Vagina (tissue), 2 donors: ENCODE measurements around the gene RUFY2. TPM values are rescaled to one million over a fixed set of nuclear protein-coding genes. Genes with fewer than 3 reads are reported as not detected.
A peak's percentile ranks its signal among the peaks of the same experiment; 100 is the strongest.

Experiments
- DNase-seq, 2 donors: peaks; one replicate each; pipeline ENCODE4 v3.0.0-alpha.2; 2017; ENCODE audit errors: extremely low spot score in 2 of 2
- H3K27ac ChIP-seq: fragments of 200-600 bp; sonication (generic); one replicate; pipeline ENCODE4 v1.5.1; 2019
- H3K27me3 ChIP-seq: fragments of 200-600 bp; sonication (generic); one replicate; pipeline ENCODE4 v1.5.1; 2019
- H3K36me3 ChIP-seq, 2 donors: fragments of 200-600 bp; sonication (generic); one replicate each; pipeline ENCODE4 v1.5.1; 2017 to 2019
- H3K4me1 ChIP-seq: fragments of 200-600 bp; sonication (generic); one replicate; pipeline ENCODE4 v1.5.1; 2019
- H3K4me3 ChIP-seq, 2 donors: fragments of 200-600 bp; sonication (generic); 1 replicate in 1 of 2; 2 replicates in 1 of 2; pipeline ENCODE4 v1.5.1; 2016 to 2019
- H3K9me3 ChIP-seq: fragments of 200-600 bp; sonication (generic); one replicate; pipeline ENCODE4 v1.5.1; 2019
- POLR2A ChIP-seq, 2 donors: fragments of 450-650 bp; IDR thresholded peaks; one replicate each; pipeline ENCODE4 v1.6.1; 2017; ENCODE audit warnings: antibody characterized with exemption in 2 of 2, mild to moderate bottlenecking in 2 of 2, moderate library complexity in 2 of 2
- POLR2AphosphoS5 ChIP-seq, 2 donors: sonication (generic); formaldehyde crosslinking; IDR thresholded peaks; one replicate each; pipeline ENCODE4 v1.9.0; 2017; ENCODE audit warnings: antibody characterized with exemption in 2 of 2, mild to moderate bottlenecking in 2 of 2, low read depth in 1 of 2; ENCODE audit not compliant: insufficient read depth in 1 of 2
- intact Hi-C: fragments of 100-400 bp; cut with DNase I; formaldehyde crosslinking; loops from one replicate; pipeline ENCODE4 v1.15.1; 2023
- total RNA-seq: library from RNA; depleted of rRNA; stranded (reverse); fragments of >200 nt; gene quantifications from one replicate; pipeline ENCODE4 v1.2.3, GENCODE V29; 2016
- TF ChIP-seq, protein P1 (sequence below), 3 experiments: fragments of 450-650 bp in 2 of 3; fragments of 200-600 bp in 1 of 3; sonication (generic) in 1 of 3; IDR thresholded peaks; one replicate each; pipeline ENCODE4 v1.5.1; 2017 to 2019; ENCODE audit warnings: antibody characterized with exemption in 3 of 3, mild to moderate bottlenecking in 2 of 3, moderate library complexity in 2 of 3

Gene RUFY2
- total RNA-seq, 1 donor from 2014 or later: 24.8 TPM

DNA sequence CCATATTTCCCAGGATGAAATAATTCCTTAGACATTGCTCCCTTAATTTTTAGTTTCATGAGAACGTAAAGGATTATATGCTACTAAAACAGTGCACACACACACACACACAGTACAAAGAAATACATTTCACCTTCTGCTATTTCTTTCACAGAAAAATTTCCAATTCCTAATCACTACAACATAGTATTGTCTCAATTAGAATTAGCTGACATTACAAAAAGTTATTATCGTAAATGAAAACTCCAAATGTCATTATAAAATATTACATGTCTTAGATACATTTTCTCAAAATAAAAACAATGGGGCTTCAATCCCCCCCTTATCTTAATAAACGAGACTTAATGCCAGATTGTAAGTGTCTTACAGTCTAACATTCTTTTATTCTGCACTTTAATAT is 12.3 kb upstream of the RUFY2 start:
- intact Hi-C loops: no loop called here
- DNase-seq: no peak
- no peak for TF ChIP-seq POLR2AphosphoS5 (IDR thresholded peaks at IDR 0.05; ENCODE audit: insufficient read depth in 1 of 2, low read depth in 1 of 2)

DNA sequence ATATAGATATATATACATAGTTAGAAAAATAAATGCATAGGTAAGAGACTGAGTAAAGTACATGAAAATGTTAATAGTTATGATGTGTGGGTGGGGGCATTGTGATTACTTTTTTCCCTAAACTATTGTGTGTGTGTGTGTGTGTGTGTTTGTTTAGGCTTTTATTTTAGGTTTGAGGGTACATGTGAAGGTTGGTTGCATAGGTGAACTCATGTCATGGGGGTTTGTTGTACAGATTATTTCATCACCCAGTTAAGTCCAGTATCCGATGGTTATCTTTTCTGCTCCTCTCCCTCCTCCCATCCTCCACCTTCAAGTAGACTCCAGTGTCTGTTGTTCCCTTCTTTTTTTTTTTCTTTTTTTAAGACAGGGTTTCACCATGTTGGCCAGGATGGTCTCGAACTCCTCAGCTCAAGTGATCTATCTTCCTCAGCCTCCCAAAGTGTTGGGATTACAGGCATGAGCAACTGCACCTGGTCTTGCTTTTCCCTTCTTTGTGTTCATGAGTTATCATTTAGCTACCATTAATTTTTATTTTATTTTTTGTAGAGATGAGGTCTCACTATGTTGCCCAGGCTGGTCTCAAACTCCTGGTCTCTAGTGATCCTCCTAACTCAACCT is 1.9 kb upstream of the RUFY2 start:
- Histone ChIP-seq H3K4me1 (peaks cover 13% of the 10 kb centered on the region), H3K27ac (no peak overlapping the region), H3K9me3 (no peaks in the 10 kb centered on the region), H3K4me3 (no peak overlapping the region), H3K27me3 (no peaks in the 10 kb centered on the region), H3K36me3 (no peaks in the 10 kb centered on the region)
- TF ChIP-seq, protein P1, sequence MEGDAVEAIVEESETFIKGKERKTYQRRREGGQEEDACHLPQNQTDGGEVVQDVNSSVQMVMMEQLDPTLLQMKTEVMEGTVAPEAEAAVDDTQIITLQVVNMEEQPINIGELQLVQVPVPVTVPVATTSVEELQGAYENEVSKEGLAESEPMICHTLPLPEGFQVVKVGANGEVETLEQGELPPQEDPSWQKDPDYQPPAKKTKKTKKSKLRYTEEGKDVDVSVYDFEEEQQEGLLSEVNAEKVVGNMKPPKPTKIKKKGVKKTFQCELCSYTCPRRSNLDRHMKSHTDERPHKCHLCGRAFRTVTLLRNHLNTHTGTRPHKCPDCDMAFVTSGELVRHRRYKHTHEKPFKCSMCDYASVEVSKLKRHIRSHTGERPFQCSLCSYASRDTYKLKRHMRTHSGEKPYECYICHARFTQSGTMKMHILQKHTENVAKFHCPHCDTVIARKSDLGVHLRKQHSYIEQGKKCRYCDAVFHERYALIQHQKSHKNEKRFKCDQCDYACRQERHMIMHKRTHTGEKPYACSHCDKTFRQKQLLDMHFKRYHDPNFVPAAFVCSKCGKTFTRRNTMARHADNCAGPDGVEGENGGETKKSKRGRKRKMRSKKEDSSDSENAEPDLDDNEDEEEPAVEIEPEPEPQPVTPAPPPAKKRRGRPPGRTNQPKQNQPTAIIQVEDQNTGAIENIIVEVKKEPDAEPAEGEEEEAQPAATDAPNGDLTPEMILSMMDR (IDR thresholded peaks at IDR 0.05): no peak
- TF ChIP-seq POLR2AphosphoS5 (IDR thresholded peaks at IDR 0.05; ENCODE audit: insufficient read depth in 1 of 2, low read depth in 1 of 2): no peak
- no peak for TF ChIP-seq POLR2A (IDR thresholded peaks at IDR 0.05)
- DNase-seq: no peak
- intact Hi-C loops: no loop called here

More for the DNA sequence above, 12.3 kb upstream of the RUFY2 start:
- no peak overlapping the region for H3K27ac ChIP-seq
- no peaks in the 10 kb centered on the region for H3K36me3 ChIP-seq
- no peaks in the 10 kb centered on the region for H3K4me1 ChIP-seq
- no peak overlapping the region for H3K4me3 ChIP-seq
- no peaks in the 10 kb centered on the region for H3K9me3 ChIP-seq
- no peaks in the 10 kb centered on the region for H3K27me3 ChIP-seq

DNA sequence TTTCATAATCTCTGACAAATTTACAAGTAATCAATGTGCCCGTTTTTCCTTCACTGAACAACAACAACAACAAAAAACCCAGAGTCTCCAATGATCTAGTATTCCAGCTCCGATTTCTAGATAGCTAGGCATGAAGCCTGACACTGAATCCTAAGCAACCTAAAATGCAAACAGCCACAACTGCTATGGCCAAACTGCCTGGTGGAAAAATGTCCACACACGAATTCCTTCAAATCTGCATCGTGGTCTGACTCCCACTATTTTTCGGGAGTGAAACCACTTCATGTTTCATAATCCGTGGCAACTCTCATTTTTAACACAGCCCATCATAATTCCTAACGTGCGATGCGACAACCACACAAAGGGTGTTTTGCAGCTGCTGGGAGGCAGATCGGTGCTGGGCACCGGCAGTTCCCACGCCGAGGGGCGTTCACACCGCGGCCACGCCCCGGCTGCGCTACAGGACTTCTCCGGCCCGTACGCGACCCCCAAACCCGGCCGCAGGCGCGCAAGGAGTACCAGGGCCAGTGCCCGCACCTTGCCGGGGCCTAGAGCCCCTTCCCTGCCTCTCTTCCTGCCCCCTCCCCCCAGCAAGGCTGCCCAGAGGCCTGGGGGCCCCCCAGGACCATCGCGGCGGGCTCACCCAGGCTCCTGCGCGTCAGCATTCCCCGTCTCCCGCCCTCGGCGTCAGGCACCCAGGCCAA is 814 bp downstream of the RUFY2 start:
- Histone ChIP-seq H3K9me3 (no peaks in the 10 kb centered on the region), H3K27me3 (no peaks in the 10 kb centered on the region), H3K4me1 (peaks cover 17% of the 10 kb centered on the region), H3K27ac (peak overlapping the region; percentile 95), H3K36me3 (peaks cover 0 to 3% of the 10 kb centered on the region in 2 donors), H3K4me3 (peak overlapping the region; percentile 82 to 99)
- DNase-seq: no peak
- intact Hi-C loops: no loop called here
- TF ChIP-seq POLR2A (IDR thresholded peaks at IDR 0.05): no peak
- TF ChIP-seq, protein P1 (IDR thresholded peaks at IDR 0.05): no peak
- TF ChIP-seq POLR2AphosphoS5 (IDR thresholded peaks at IDR 0.05; ENCODE audit: insufficient read depth in 1 of 2, low read depth in 1 of 2): no peak

DNA sequence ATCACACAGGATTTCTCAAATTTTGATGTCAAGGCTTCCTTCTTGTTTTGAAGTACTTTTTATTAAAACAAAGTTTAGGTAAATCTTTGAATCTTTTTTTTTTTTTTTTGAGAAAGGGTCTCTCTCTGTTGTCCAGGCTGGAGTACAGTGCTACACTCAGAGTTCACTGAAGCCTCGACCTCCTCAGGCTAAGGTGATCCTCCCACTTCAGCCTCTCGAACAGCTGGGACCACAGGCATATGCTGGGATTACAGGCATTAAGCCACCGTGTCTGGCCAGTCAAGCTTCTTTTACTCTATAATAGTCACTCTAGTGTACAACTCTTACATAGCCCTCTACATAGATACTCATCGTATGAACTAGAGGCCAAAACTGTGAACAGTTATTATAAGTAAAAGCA is 3.4 kb downstream of the RUFY2 start:
- intact Hi-C loops: no loop called here
- Histone ChIP-seq H3K27ac (no peak overlapping the region), H3K36me3 (peaks cover 0 to 22% of the 10 kb centered on the region in 2 donors), H3K9me3 (no peaks in the 10 kb centered on the region), H3K4me3 (no peak overlapping the region), H3K4me1 (peaks cover 17% of the 10 kb centered on the region), H3K27me3 (no peaks in the 10 kb centered on the region)
- TF ChIP-seq POLR2A (IDR thresholded peaks at IDR 0.05): no peak
- no peak for TF ChIP-seq POLR2AphosphoS5 (IDR thresholded peaks at IDR 0.05; ENCODE audit: insufficient read depth in 1 of 2, low read depth in 1 of 2)
- TF ChIP-seq, protein P1 (IDR thresholded peaks at IDR 0.05): no peak
- DNase-seq: no peak

DNA sequence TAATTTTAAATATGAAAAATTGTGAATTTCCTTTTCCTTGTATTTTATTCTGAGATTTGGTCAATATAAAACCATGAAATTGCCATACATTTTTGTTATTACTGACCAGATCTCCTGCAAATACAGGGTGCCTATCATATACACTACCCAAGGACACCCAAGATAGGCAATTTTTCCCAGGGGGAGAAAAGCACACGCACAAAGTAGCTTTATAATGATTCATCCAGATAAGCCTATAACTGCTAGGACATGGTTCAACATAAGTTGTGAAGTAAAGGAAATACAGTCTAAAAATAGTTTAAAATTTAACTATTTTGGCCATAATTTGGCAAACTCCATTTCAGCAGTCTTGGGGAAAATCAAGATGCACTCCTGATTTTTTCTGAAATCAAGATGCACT is 4.8 kb downstream of the RUFY2 start:
- intact Hi-C loops: no loop called here

More for the DNA sequence above, 4.8 kb downstream of the RUFY2 start:
- Histone ChIP-seq H3K27ac (no peak overlapping the region), H3K4me3 (no peak overlapping the region), H3K27me3 (no peaks in the 10 kb centered on the region), H3K9me3 (no peaks in the 10 kb centered on the region), H3K36me3 (peaks cover 0 to 22% of the 10 kb centered on the region in 2 donors), H3K4me1 (peaks cover 17% of the 10 kb centered on the region)
- DNase-seq: no peak
- TF ChIP-seq, protein P1 (IDR thresholded peaks at IDR 0.05): no peak
- no peak for TF ChIP-seq POLR2A (IDR thresholded peaks at IDR 0.05)
- no peak for TF ChIP-seq POLR2AphosphoS5 (IDR thresholded peaks at IDR 0.05; ENCODE audit: insufficient read depth in 1 of 2, low read depth in 1 of 2)
